ENCODE measurements around the gene NKAIN4.
"Not testable (repeated sequence)": the region's sequence is repeated elsewhere in the genome, so short reads cannot be mapped to it uniquely, and the experiment has no call there.

The NKAIN4 gene

GRCh38 chr20:63225082-63225454 lies 29.2 kb downstream of the NKAIN4 start:
- TF ChIP-seq CTCF (IDR thresholded peaks at IDR 0.05; ENCODE audit: low read depth, low read length): no peak
- no peak for DNase-seq (ENCODE audit: extremely low read depth, low read depth)

- DNase-seq (ENCODE audit: extremely low read depth, low read depth): no peak
- peak; percentile 21 for TF ChIP-seq CTCF (IDR thresholded peaks at IDR 0.05; ENCODE audit: low read depth, low read length)
Measured at GRCh38 chr20:63224412-63225081, 29.7 kb downstream of the NKAIN4 start.

GRCh38 chr20:63223826-63224207 lies 30.4 kb downstream of the NKAIN4 start:
- no peak for DNase-seq (ENCODE audit: extremely low read depth, low read depth)

GRCh38 chr20:63223121-63223825 lies 31.0 kb downstream of the NKAIN4 start:
- no peak for DNase-seq (ENCODE audit: extremely low read depth, low read depth)
- TF ChIP-seq CTCF (IDR thresholded peaks at IDR 0.05; ENCODE audit: low read depth, low read length): peak; percentile 78

More at GRCh38 chr20:63223826-63224207, 30.4 kb downstream of the NKAIN4 start:
- TF ChIP-seq CTCF (IDR thresholded peaks at IDR 0.05; ENCODE audit: low read depth, low read length): no peak

GRCh38 chr20:63222541-63222940 lies 31.7 kb downstream of the NKAIN4 start:
- TF ChIP-seq CTCF (IDR thresholded peaks at IDR 0.05; ENCODE audit: low read depth, low read length): no peak
- DNase-seq (ENCODE audit: extremely low read depth, low read depth): no peak

- DNase-seq (ENCODE audit: extremely low read depth, low read depth): not testable (repeated sequence)
Measured at GRCh38 chr20:63221400-63222053, 32.7 kb downstream of the NKAIN4 start.

GRCh38 chr20:63220696-63221399 lies 33.4 kb downstream of the NKAIN4 start:
- TF ChIP-seq CTCF (IDR thresholded peaks at IDR 0.05; ENCODE audit: low read depth, low read length): no peak
- DNase-seq (ENCODE audit: extremely low read depth, low read depth): no peak
